ENCODE data around the gene PDGFD.

PDGFD gene

GRCh38 chr11:103939694-103940093 lies 224.3 kb downstream of the PDGFD start:
- TF ChIP-seq EGR1 (IDR thresholded peaks at IDR 0.05) = no peak

- TF ChIP-seq TAF1 (IDR thresholded peaks at IDR 0.05; ENCODE audit: low read depth) (no peak), USF1 (IDR thresholded peaks at IDR 0.05) (no peak), MAX (IDR thresholded peaks at IDR 0.05) (no peak), CEBPB (IDR thresholded peaks at IDR 0.05) (no peak), CREB1 (IDR thresholded peaks at IDR 0.05; ENCODE audit: low read depth) (no peak), RAD21 (IDR thresholded peaks at IDR 0.05; ENCODE audit: low read depth) (no peak), FOXM1 (IDR thresholded peaks at IDR 0.05; ENCODE audit: borderline replicate concordance, low read depth) (no peak), YY1 (IDR thresholded peaks at IDR 0.05; ENCODE audit: low read depth) (no peak), TEAD4 (IDR thresholded peaks at IDR 0.05) (no peak), NFIC (IDR thresholded peaks at IDR 0.05) (no peak), EGR1 (IDR thresholded peaks at IDR 0.05) (no peak), EP300 (IDR thresholded peaks at IDR 0.05; ENCODE audit: borderline replicate concordance) (no peak), TCF12 (IDR thresholded peaks at IDR 0.05; ENCODE audit: low read depth) (no peak), ZBTB7A (IDR thresholded peaks at IDR 0.05; ENCODE audit: low read depth) (no peak)
- TF ChIP-seq, protein P1, sequence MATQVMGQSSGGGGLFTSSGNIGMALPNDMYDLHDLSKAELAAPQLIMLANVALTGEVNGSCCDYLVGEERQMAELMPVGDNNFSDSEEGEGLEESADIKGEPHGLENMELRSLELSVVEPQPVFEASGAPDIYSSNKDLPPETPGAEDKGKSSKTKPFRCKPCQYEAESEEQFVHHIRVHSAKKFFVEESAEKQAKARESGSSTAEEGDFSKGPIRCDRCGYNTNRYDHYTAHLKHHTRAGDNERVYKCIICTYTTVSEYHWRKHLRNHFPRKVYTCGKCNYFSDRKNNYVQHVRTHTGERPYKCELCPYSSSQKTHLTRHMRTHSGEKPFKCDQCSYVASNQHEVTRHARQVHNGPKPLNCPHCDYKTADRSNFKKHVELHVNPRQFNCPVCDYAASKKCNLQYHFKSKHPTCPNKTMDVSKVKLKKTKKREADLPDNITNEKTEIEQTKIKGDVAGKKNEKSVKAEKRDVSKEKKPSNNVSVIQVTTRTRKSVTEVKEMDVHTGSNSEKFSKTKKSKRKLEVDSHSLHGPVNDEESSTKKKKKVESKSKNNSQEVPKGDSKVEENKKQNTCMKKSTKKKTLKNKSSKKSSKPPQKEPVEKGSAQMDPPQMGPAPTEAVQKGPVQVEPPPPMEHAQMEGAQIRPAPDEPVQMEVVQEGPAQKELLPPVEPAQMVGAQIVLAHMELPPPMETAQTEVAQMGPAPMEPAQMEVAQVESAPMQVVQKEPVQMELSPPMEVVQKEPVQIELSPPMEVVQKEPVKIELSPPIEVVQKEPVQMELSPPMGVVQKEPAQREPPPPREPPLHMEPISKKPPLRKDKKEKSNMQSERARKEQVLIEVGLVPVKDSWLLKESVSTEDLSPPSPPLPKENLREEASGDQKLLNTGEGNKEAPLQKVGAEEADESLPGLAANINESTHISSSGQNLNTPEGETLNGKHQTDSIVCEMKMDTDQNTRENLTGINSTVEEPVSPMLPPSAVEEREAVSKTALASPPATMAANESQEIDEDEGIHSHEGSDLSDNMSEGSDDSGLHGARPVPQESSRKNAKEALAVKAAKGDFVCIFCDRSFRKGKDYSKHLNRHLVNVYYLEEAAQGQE (IDR thresholded peaks at IDR 0.05; ENCODE audit: low read depth) = no peak
Measured at GRCh38 chr11:103936059-103936458, 227.9 kb downstream of the PDGFD start.

GRCh38 chr11:103935219-103935618 lies 228.7 kb downstream of the PDGFD start:
- TF ChIP-seq TEAD4 (IDR thresholded peaks at IDR 0.05) (no peak), RAD21 (IDR thresholded peaks at IDR 0.05; ENCODE audit: low read depth) (no peak), CREB1 (IDR thresholded peaks at IDR 0.05; ENCODE audit: low read depth) (no peak), TAF1 (IDR thresholded peaks at IDR 0.05; ENCODE audit: low read depth) (no peak), ZBTB7A (IDR thresholded peaks at IDR 0.05; ENCODE audit: low read depth) (no peak), USF1 (IDR thresholded peaks at IDR 0.05) (no peak), EGR1 (IDR thresholded peaks at IDR 0.05) (no peak), TCF12 (IDR thresholded peaks at IDR 0.05; ENCODE audit: low read depth) (no peak), MAX (IDR thresholded peaks at IDR 0.05) (no peak), NFIC (IDR thresholded peaks at IDR 0.05) (no peak), EP300 (IDR thresholded peaks at IDR 0.05; ENCODE audit: borderline replicate concordance) (no peak)
- TF ChIP-seq, protein P1 (IDR thresholded peaks at IDR 0.05; ENCODE audit: low read depth) = no peak

- TF ChIP-seq USF1 (IDR thresholded peaks at IDR 0.05) (no peak), EGR1 (IDR thresholded peaks at IDR 0.05) (no peak), FOXM1 (IDR thresholded peaks at IDR 0.05; ENCODE audit: borderline replicate concordance, low read depth) (no peak), ZBTB7A (IDR thresholded peaks at IDR 0.05; ENCODE audit: low read depth) (no peak), CEBPB (IDR thresholded peaks at IDR 0.05) (no peak), MAX (IDR thresholded peaks at IDR 0.05) (no peak), CREB1 (IDR thresholded peaks at IDR 0.05; ENCODE audit: low read depth) (no peak), RAD21 (IDR thresholded peaks at IDR 0.05; ENCODE audit: low read depth) (no peak), YY1 (IDR thresholded peaks at IDR 0.05; ENCODE audit: low read depth) (no peak), TEAD4 (IDR thresholded peaks at IDR 0.05) (no peak), EP300 (IDR thresholded peaks at IDR 0.05; ENCODE audit: borderline replicate concordance) (no peak), NFIC (IDR thresholded peaks at IDR 0.05) (no peak), TAF1 (IDR thresholded peaks at IDR 0.05; ENCODE audit: low read depth) (no peak), TCF12 (IDR thresholded peaks at IDR 0.05; ENCODE audit: low read depth) (no peak)
- TF ChIP-seq, protein P1 (IDR thresholded peaks at IDR 0.05; ENCODE audit: low read depth) = no peak
Measured at GRCh38 chr11:103929170-103929903, 234.6 kb downstream of the PDGFD start.

Data from Ishikawa (cell line).